Naive thymus-derived CD4-positive, alpha-beta T cell (primary cell): Measurements from ENCODE around the gene NAV2. TPM values are rescaled to one million over a fixed set of nuclear protein-coding genes. Genes with fewer than 3 reads are reported as not detected.

Experiments used
- ATAC-seq: fragments of 150-1000 bp; cut with Tn5 transposase; 2 replicates; pipeline ENCODE4 v1.10.0; 2021; ENCODE audit warnings: mild to moderate bottlenecking, moderate library complexity
- CTCF ChIA-PET: fragments of 350-600 bp; sonication (Branson Sonifier 250); formaldehyde crosslinking; loops from one replicate; lab custom pipeline; 2021; ENCODE audit warnings: antibody characterized with exemption; lab: Charles Lee
- POLR2A ChIA-PET: fragments of 350-600 bp; sonication (Branson Sonifier 250); formaldehyde crosslinking; loops from one replicate; lab custom pipeline; 2021; ENCODE audit warnings: antibody characterized with exemption, inconsistent platforms; lab: Charles Lee
- DNase-seq, 9 donors: peaks; one replicate each; pipeline versions ENCODE4 v3.0.0 to v3.0.0-alpha.2; 2020 to 2022; ENCODE audit warnings: mixed read lengths in 1 of 9
- H3K27ac ChIP-seq: one replicate; pipeline ENCODE4 v1.7.0; 2013; ENCODE audit warnings: mild to moderate bottlenecking, low read depth, low read length, moderate library complexity
- H3K27me3 ChIP-seq, 2 donors: one replicate each; pipeline ENCODE4 v1.7.0; 2013; ENCODE audit warnings: low read length in 2 of 2, mild to moderate bottlenecking in 2 of 2, moderate library complexity in 2 of 2; ENCODE audit not compliant: control insufficient read depth in 2 of 2, insufficient read depth in 2 of 2
- H3K36me3 ChIP-seq, 3 experiments: 1 replicate in 2 of 3; 2 replicates in 1 of 3; pipeline ENCODE4 v1.7.0; 2013; ENCODE audit warnings: low read length in 3 of 3, mild to moderate bottlenecking in 3 of 3, moderate library complexity in 1 of 3; ENCODE audit not compliant: insufficient read depth in 3 of 3, control insufficient read depth in 2 of 3
- H3K4me1 ChIP-seq, 2 donors: one replicate each; pipeline ENCODE4 v1.7.0; 2013; ENCODE audit warnings: low read length in 2 of 2, mild to moderate bottlenecking in 2 of 2, moderate library complexity in 1 of 2; ENCODE audit not compliant: control insufficient read depth in 2 of 2, insufficient read depth in 2 of 2
- H3K4me3 ChIP-seq: 2 replicates; pipeline ENCODE4 v1.7.0; 2013; ENCODE audit warnings: mild to moderate bottlenecking, low read length
- H3K9me3 ChIP-seq, 3 experiments: 1 replicate in 2 of 3; 2 replicates in 1 of 3; pipeline ENCODE4 v1.7.0; 2013; ENCODE audit warnings: low read length in 3 of 3; ENCODE audit not compliant: control insufficient read depth in 2 of 3
- H3K27ac Mint-ChIP-seq, 9 donors: one replicate each; pipeline ENCODE4 v1.8.0; 2020 to 2022; ENCODE audit warnings: mixed read lengths in 9 of 9, mild to moderate bottlenecking in 8 of 9, moderate library complexity in 5 of 9, inconsistent platforms in 2 of 9
- H3K27me3 Mint-ChIP-seq, 5 donors: one replicate each; pipeline ENCODE4 v1.8.0; 2021 to 2022; ENCODE audit warnings: mixed read lengths in 5 of 5, mild to moderate bottlenecking in 1 of 5
- H3K36me3 Mint-ChIP-seq, 5 donors: one replicate each; pipeline ENCODE4 v1.8.0; 2020 to 2022; ENCODE audit warnings: mixed read lengths in 5 of 5, mild to moderate bottlenecking in 3 of 5, inconsistent platforms in 1 of 5
- H3K4me1 Mint-ChIP-seq, 7 donors: one replicate each; pipeline ENCODE4 v1.8.0; 2020 to 2022; ENCODE audit warnings: mixed read lengths in 7 of 7, mild to moderate bottlenecking in 3 of 7, inconsistent platforms in 1 of 7
- H3K4me3 Mint-ChIP-seq, 10 donors: one replicate each; pipeline ENCODE4 v1.8.0; 2020 to 2022; ENCODE audit warnings: mild to moderate bottlenecking in 10 of 10, mixed read lengths in 10 of 10, moderate library complexity in 6 of 10, inconsistent platforms in 2 of 10
- H3K9me3 Mint-ChIP-seq, 11 donors: one replicate each; pipeline ENCODE4 v1.8.0; 2020 to 2022; ENCODE audit warnings: mixed read lengths in 11 of 11, mild to moderate bottlenecking in 4 of 11, inconsistent platforms in 1 of 11, moderate library complexity in 1 of 11
- intact Hi-C, 2 donors: fragments of 100-400 bp; cut with micrococcal nuclease; formaldehyde crosslinking; loops; one replicate each; pipeline ENCODE4 v1.15.1; 2023
- polyA plus RNA-seq, 2 donors: library from polyadenylated mRNA; unstranded; fragments of 300-500 nt; fragmentation: Illumina TruSeq; gene quantifications; one replicate each; pipeline ENCODE4 v1.2.3, GENCODE V29; 2021
- total RNA-seq, 6 experiments: library from RNA in 5 of 6; stranded (reverse) in 5 of 6; gene quantifications; 1 replicate in 5 of 6; 2 replicates in 1 of 6; pipeline ENCODE4 v1.2.3 and lab custom pipeline; 2021 to 2026

NAV2 gene
- total and polyA plus RNA-seq, 7 experiments from 2014 or later, result 0.24 to 2.2 (median 0.48) TPM; not detected in 2

- no peak overlapping the region for H3K27ac Mint-ChIP-seq
- peaks cover 0 to 7% (median 1%) of the 10 kb centered on the region in 11 donors for H3K9me3 Mint-ChIP-seq
- ATAC-seq (no peak), DNase-seq (no peak)
- ChIA-PET CTCF (no interaction called here), POLR2A (no interaction called here)
- H3K27me3 Mint-ChIP-seq, result peaks cover 0 to 16% (median 7%) of the 10 kb centered on the region in 5 donors
- Histone ChIP-seq H3K27me3 (no peaks in the 10 kb centered on the region), H3K27ac (no peak overlapping the region), H3K4me1 (no peaks in the 10 kb centered on the region), H3K4me3 (no peak overlapping the region), H3K9me3 (no peaks in the 10 kb centered on the region), H3K36me3 (no peaks in the 10 kb centered on the region)
- intact Hi-C loops, result no loop called here
- peaks cover 0 to 4% (median 0%) of the 10 kb centered on the region in 5 donors for H3K36me3 Mint-ChIP-seq
- H3K4me3 Mint-ChIP-seq, result no peak overlapping the region
- no peaks in the 10 kb centered on the region for H3K4me1 Mint-ChIP-seq
Observed at GRCh38 chr11:19895776-19896175, 183.1 kb downstream of the NAV2 start.

- intact Hi-C loops, result loop anchor here (1.0 to 10.0 kb wide), 4 partner anchors 339 to 829 kb away; no protein-coding TSS in a partner anchor
- Mint-ChIP-seq H3K9me3 (no peaks in the 10 kb centered on the region), H3K4me1 (no peaks in the 10 kb centered on the region), H3K4me3 (no peak overlapping the region), H3K36me3 (no peaks in the 10 kb centered on the region), H3K27me3 (peaks cover 0 to 9% (median 0%) of the 10 kb centered on the region in 5 donors), H3K27ac (no peak overlapping the region)
- Histone ChIP-seq H3K4me3 (no peak overlapping the region), H3K27me3 (no peaks in the 10 kb centered on the region), H3K4me1 (no peaks in the 10 kb centered on the region), H3K36me3 (no peaks in the 10 kb centered on the region), H3K9me3 (no peaks in the 10 kb centered on the region), H3K27ac (no peak overlapping the region)
- no peak for ATAC-seq
- CTCF ChIA-PET, result interaction anchor here (1.2 kb wide), 1 partner anchor 340 kb away, joined by 5 read pairs; no protein-coding TSS in a partner anchor
- POLR2A ChIA-PET, result no interaction called here
- DNase-seq, result peak in 4 of 9 donors; percentile 1 to 23 (median 4)
Observed at GRCh38 chr11:19903620-19904069, 191.0 kb downstream of the NAV2 start.

GRCh38 chr11:19905280-19905853 lies 192.7 kb downstream of the NAV2 start:
- no peaks in the 10 kb centered on the region for H3K36me3 Mint-ChIP-seq
- intact Hi-C loops, result loop anchor here in 1 of 2 donors (10.0 kb wide), 1 partner anchor 831 kb away; no protein-coding TSS in a partner anchor
- Histone ChIP-seq H3K27ac (no peak overlapping the region), H3K4me1 (no peaks in the 10 kb centered on the region), H3K27me3 (no peaks in the 10 kb centered on the region), H3K9me3 (no peaks in the 10 kb centered on the region), H3K4me3 (no peak overlapping the region), H3K36me3 (no peaks in the 10 kb centered on the region)
- ChIA-PET CTCF (interaction anchor here (0.6 kb wide), 1 partner anchor 662 kb away, joined by 3 read pairs; no protein-coding TSS in a partner anchor), POLR2A (no interaction called here)
- DNase-seq (no peak), ATAC-seq (no peak)
- peaks cover 0 to 4% (median 0%) of the 10 kb centered on the region in 5 donors for H3K27me3 Mint-ChIP-seq
- no peak overlapping the region for H3K27ac Mint-ChIP-seq
- H3K4me3 Mint-ChIP-seq, result no peak overlapping the region
- no peaks in the 10 kb centered on the region for H3K4me1 Mint-ChIP-seq
- no peaks in the 10 kb centered on the region for H3K9me3 Mint-ChIP-seq

- POLR2A ChIA-PET, result no interaction called here
Observed at GRCh38 chr11:19906126-19906525, 193.5 kb downstream of the NAV2 start.

GRCh38 chr11:19907008-19907579 lies 194.5 kb downstream of the NAV2 start:
- Histone ChIP-seq H3K36me3 (no peaks in the 10 kb centered on the region), H3K27me3 (no peaks in the 10 kb centered on the region), H3K27ac (no peak overlapping the region), H3K9me3 (no peaks in the 10 kb centered on the region), H3K4me3 (no peak overlapping the region), H3K4me1 (no peaks in the 10 kb centered on the region)
- DNase-seq (no peak), ATAC-seq (no peak)
- H3K27me3 Mint-ChIP-seq, result peaks cover 0 to 3% (median 0%) of the 10 kb centered on the region in 5 donors
- H3K9me3 Mint-ChIP-seq, result no peaks in the 10 kb centered on the region
- no peaks in the 10 kb centered on the region for H3K36me3 Mint-ChIP-seq
- ChIA-PET CTCF (no interaction called here), POLR2A (no interaction called here)
- no peak overlapping the region for H3K27ac Mint-ChIP-seq
- intact Hi-C loops, result loop anchor here in 1 of 2 donors (10.0 kb wide), 1 partner anchor 832 kb away; no protein-coding TSS in a partner anchor
- H3K4me3 Mint-ChIP-seq, result no peak overlapping the region
- H3K4me1 Mint-ChIP-seq, result no peaks in the 10 kb centered on the region

More at GRCh38 chr11:19906126-19906525, 193.5 kb downstream of the NAV2 start:
- DNase-seq, result no peak
- Mint-ChIP-seq H3K27me3 (no peaks in the 10 kb centered on the region), H3K36me3 (no peaks in the 10 kb centered on the region), H3K4me1 (no peaks in the 10 kb centered on the region), H3K9me3 (no peaks in the 10 kb centered on the region), H3K4me3 (no peak overlapping the region), H3K27ac (no peak overlapping the region)
- no peak overlapping the region for H3K27ac ChIP-seq
- no peaks in the 10 kb centered on the region for H3K4me1 ChIP-seq
- intact Hi-C loops, result loop anchor here in 1 of 2 donors (10.0 kb wide), 1 partner anchor 831 kb away; no protein-coding TSS in a partner anchor
- no peaks in the 10 kb centered on the region for H3K9me3 ChIP-seq
- H3K4me3 ChIP-seq, result no peak overlapping the region
- CTCF ChIA-PET, result interaction anchor here (0.6 kb wide), 1 partner anchor 663 kb away, joined by 3 read pairs; no protein-coding TSS in a partner anchor
- no peaks in the 10 kb centered on the region for H3K36me3 ChIP-seq
- ATAC-seq, result no peak
- no peaks in the 10 kb centered on the region for H3K27me3 ChIP-seq

- Histone ChIP-seq H3K4me3 (no peak overlapping the region), H3K9me3 (no peaks in the 10 kb centered on the region), H3K27ac (no peak overlapping the region), H3K36me3 (no peaks in the 10 kb centered on the region), H3K4me1 (no peaks in the 10 kb centered on the region), H3K27me3 (no peaks in the 10 kb centered on the region)
- ATAC-seq, result no peak
- Mint-ChIP-seq H3K4me1 (no peaks in the 10 kb centered on the region), H3K9me3 (no peaks in the 10 kb centered on the region), H3K27me3 (peaks cover 0 to 6% (median 0%) of the 10 kb centered on the region in 5 donors), H3K4me3 (no peak overlapping the region), H3K36me3 (no peaks in the 10 kb centered on the region), H3K27ac (no peak overlapping the region)
- ChIA-PET POLR2A (no interaction called here), CTCF (no interaction called here)
- intact Hi-C loops, result loop anchor here in 1 of 2 donors (10.0 kb wide), 1 partner anchor 833 kb away; no protein-coding TSS in a partner anchor
- no peak for DNase-seq
Observed at GRCh38 chr11:19907839-19908238, 195.2 kb downstream of the NAV2 start.
